Sigmoid colon (tissue), 4 donors: ENCODE data around the gene SLC25A28.

Source experiments
- POLR2A ChIP-seq, 2 donors: fragments of 450-650 bp; IDR thresholded peaks; one replicate each; pipeline ENCODE4 v1.6.1; 2016; ENCODE audit warnings: antibody characterized with exemption in 2 of 2, mild to moderate bottlenecking in 2 of 2, moderate library complexity in 2 of 2
- POLR2AphosphoS5 ChIP-seq, 4 donors: sonication (generic); formaldehyde crosslinking; IDR thresholded peaks; one replicate each; pipeline ENCODE4 v1.6.1; 2017; ENCODE audit warnings: antibody characterized with exemption in 4 of 4
- TF ChIP-seq, protein P1 (sequence below), 4 experiments: fragments of 450-650 bp in 3 of 4; fragments of 200-600 bp in 1 of 4; IDR thresholded peaks; one replicate each; pipeline ENCODE4 v1.5.1; 2016 to 2019; ENCODE audit warnings: antibody characterized with exemption in 4 of 4, mild to moderate bottlenecking in 3 of 4, moderate library complexity in 2 of 4

DNA sequence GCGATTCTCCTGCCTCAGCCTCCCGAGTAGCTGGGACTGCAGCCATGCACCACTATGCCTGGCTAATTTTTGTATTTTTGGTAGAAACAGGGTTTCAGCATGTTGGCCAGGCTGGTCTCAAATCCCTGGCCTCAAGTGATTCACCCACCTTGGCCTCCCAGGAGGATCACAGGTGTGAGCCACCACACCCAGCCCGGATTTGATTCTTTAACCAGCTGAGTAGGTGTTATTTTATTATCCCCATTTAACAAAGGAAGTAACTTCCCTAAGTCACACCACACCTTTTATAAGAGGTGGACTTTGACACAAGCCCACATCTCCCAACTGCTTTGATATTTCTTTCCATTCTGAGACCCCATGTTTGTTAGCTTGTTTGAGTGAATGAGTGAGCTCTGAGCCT lies 25.0 kb downstream of the SLC25A28 start:
- TF ChIP-seq POLR2AphosphoS5 (IDR thresholded peaks at IDR 0.05) (no peak), POLR2A (IDR thresholded peaks at IDR 0.05) (no peak)
- TF ChIP-seq, protein P1, sequence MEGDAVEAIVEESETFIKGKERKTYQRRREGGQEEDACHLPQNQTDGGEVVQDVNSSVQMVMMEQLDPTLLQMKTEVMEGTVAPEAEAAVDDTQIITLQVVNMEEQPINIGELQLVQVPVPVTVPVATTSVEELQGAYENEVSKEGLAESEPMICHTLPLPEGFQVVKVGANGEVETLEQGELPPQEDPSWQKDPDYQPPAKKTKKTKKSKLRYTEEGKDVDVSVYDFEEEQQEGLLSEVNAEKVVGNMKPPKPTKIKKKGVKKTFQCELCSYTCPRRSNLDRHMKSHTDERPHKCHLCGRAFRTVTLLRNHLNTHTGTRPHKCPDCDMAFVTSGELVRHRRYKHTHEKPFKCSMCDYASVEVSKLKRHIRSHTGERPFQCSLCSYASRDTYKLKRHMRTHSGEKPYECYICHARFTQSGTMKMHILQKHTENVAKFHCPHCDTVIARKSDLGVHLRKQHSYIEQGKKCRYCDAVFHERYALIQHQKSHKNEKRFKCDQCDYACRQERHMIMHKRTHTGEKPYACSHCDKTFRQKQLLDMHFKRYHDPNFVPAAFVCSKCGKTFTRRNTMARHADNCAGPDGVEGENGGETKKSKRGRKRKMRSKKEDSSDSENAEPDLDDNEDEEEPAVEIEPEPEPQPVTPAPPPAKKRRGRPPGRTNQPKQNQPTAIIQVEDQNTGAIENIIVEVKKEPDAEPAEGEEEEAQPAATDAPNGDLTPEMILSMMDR (IDR thresholded peaks at IDR 0.05): no peak
